ENCODE data around the gene MEX3D. TPM values are rescaled to one million over a fixed set of nuclear protein-coding genes. Genes with fewer than 3 reads are reported as not detected.

The MEX3D gene
- 52.5 and 71.4 TPM in 2 replicates for total RNA-seq

GRCh38 chr19:1568320-1569019, at the start of gene MEX3D:
Gene MEX3D, minus strand, starts transcription at chr19:1568325. Its CDS starts 267 bp downstream, at chr19:1568058.

DNA sequence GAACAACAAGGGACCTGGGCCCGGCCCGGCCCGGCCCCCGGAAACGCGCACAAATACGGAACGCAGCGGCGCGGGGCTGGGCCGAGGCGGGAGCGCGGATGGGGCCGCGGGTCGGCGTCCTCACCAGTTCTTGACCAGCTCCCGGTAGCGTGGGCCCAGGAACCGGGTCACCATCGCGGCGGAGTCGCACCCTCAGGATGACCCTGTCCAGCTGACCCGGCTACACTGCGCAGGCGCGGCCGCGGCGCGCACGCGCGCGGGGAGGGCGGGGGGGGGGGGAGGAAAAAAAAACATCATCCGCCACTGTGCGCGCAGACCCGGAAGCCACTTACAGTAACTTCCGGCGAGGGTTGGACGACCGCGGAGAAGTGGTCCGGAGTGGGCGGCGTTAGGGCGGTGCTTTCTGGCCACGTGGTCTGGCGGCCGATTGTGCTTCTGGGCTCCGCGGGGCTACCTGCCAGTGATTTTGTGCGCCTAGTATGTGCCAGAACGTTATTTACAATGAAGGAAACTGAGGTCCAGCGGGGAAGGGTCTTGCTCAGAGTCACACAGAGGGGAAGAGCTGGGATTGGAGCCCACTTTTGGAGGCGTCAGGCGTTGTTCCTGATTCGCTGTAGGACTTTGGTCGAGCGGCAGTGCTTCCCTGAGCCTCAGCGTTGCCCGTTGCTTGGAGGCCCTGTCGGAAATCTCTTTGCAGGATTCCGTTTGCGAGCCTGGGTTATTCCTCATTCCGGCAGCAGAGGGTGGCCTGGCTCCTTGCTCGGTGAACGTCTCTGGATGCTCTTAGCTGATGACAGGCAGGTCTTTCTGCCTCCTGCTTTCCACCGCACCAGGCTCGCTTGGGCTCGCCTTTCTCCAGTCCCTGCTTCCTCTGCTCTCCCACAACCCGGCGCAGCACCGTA, 37.4 kb upstream of the MEX3D start, which contains the start of gene UQCR11:
Gene UQCR11 (minus strand): TSS at position 227 of the 902 bp plus-strand sequence. CDS start 53 bp downstream, at position 174.

DNA sequence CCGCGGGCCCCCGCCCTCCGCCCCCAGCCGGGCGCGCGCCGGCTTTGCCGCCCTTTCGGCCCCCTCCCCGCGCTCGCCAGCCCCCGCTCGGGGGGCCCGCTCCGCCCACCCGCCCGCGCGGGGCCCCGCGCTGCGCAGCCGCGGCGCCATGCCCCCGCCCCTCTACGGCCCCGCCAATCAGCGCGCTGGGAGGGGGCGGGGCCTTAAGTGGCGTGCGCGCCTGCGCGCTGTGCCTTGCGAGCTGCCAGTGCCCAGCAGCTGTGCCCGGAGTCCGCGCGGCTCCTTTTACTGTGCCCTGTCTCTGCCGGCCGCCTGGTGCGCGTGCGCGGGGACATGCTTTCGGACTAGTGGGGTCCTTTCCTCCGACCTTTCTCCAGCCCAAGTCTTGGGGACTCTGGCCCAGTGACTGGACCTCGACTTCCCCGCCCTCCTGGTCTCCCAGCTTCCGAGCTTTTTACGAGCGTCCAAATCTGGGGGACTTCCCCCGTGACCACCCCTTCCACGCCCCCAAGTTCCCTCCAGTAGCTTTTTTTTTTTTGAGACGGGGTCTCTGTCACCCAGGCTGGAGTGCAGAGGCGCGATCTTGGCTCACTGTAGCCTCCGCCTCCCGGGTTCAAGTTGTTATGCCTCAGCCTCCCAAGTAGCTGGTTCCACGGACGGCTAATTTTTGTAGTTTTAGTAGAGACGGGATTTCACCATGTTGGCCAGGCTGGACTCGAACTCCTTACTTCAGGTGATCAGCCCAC, 24.8 kb upstream of the MEX3D start, which contains the start of gene MBD3:
Gene MBD3 (minus strand): TSS at position 111 of the 746 bp plus-strand sequence. CDS start 234 bp downstream, outside the sequence.

DNA sequence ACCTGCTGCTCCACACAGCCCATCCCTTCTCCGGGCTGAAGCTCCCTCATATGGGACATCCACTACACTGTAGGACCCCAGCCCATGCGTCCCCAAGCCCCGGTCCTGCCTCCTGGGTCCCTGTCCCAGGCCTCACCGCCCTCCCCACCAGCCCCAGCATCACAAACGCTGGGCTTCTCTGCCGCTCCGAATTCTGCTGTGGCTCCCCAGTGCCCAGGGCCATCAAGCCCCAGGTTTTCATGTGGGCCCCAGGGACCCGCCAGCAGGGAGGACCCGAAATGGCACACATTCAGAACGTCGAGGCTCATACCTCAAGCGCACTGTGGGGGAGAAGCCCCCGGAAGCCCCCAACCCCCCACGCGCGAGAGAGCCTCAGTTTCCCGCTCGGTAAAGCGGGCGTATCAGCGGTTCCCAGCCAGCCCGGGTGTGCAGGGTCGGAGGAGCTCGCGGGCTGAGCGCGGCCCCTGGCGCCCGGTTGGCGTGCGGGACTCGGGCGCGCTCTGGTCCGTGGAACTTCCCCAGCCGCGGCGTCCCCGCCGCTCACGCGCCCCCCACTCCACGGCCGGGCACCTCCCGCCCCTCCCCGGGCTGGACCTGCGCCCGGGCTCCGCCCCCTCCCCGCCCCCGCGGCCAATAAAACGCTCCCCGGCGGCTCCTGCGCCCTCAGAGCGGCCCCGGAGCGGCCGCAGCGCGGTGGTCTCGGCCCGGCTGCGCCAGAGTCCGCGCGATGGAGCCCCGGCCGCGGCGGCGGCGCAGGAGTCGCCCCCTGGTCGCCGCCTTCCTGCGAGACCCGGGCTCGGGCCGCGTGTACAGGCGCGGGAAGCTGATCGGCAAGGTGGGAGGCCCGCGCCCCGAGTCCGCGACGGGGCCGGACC, 44.5 kb downstream of the MEX3D start, which contains the start of gene PLK5:
Gene PLK5 (plus strand): TSS at position 666 of the 875 bp plus-strand sequence. CDS start 2,920 bp downstream, outside the sequence.

GRCh38 chr19:1512671-1513498, 55.2 kb downstream of the MEX3D start, which contains the start of gene ADAMTSL5:
Gene ADAMTSL5, minus strand, starts transcription at chr19:1513019. Its CDS starts 2,076 bp downstream, at chr19:1510943.

Other genes starting within 250 kb of the MEX3D start
- 60.6 and 68.3 TPM in 2 replicates for gene NDUFS7, start 184.4 kb downstream of the MEX3D start, total RNA-seq
- 10.0 and 11.2 TPM in 2 replicates for gene GAMT, start 166.8 kb downstream of the MEX3D start, total RNA-seq
- gene DAZAP1, start 160.7 kb downstream of the MEX3D start, total RNA-seq = 61.4 and 81.4 TPM in 2 replicates
- gene RPS15, start 129.9 kb downstream of the MEX3D start, total RNA-seq = 323 and 507 TPM in 2 replicates
- gene APC2, start 118.2 kb downstream of the MEX3D start, total RNA-seq = under 0.01 and 0.06 TPM in 2 replicates
- gene C19orf25, start 89.1 kb downstream of the MEX3D start, total RNA-seq = 12.3 and 21.6 TPM in 2 replicates
- 0.32 and 1.4 TPM in 2 replicates for gene PCSK4, start 78.0 kb downstream of the MEX3D start, total RNA-seq
- 0.38 and 1.5 TPM in 2 replicates for gene REEP6, start 77.1 kb downstream of the MEX3D start, total RNA-seq
- 0.06 TPM in 1 of 2 replicates, not detected in the other for gene ADAMTSL5, start 55.3 kb downstream of the MEX3D start, total RNA-seq
- not detected in 2 replicates for gene PLK5, start 44.2 kb downstream of the MEX3D start, total RNA-seq
- gene MBD3, start 24.5 kb upstream of the MEX3D start, total RNA-seq = 81.1 and 156 TPM in 2 replicates
- gene UQCR11, start 37.1 kb upstream of the MEX3D start, total RNA-seq = 78.5 and 110 TPM in 2 replicates
- 65.6 and 123 TPM in 2 replicates for gene TCF3, start 84.3 kb upstream of the MEX3D start, total RNA-seq
- gene ONECUT3, start 185.2 kb upstream of the MEX3D start, total RNA-seq = not detected in 2 replicates
- 0.65 and 1.3 TPM in 2 replicates for gene ATP8B3, start 244.0 kb upstream of the MEX3D start, total RNA-seq

Measured in bladder microvascular endothelial cell (primary cell).